Measurements from ENCODE around the gene CINP. TPM values are rescaled to one million over a fixed set of nuclear protein-coding genes. Genes with fewer than 3 reads are reported as not detected.
A peak's percentile ranks its signal among the peaks of the same experiment; 100 is the strongest.

The CINP gene
- total RNA-seq: 23.1 TPM

- peak; percentile 95 for DNase-seq
Observed at GRCh38 chr14:102362545-102363181, at the start of gene CINP, which contains the start of gene TECPR2. Gene CINP (minus strand): TSS chr14:102362890. CDS start chr14:102362851, 39 bp downstream. Gene TECPR2 (plus strand): TSS chr14:102362941. CDS start chr14:102376722, 13,781 bp downstream.

GRCh38 chr14:102408724-102409123, 46.0 kb upstream of the CINP start:
- DNase-seq: no peak

- DNase-seq: no peak
Observed at GRCh38 chr14:102407258-102407657, 44.6 kb upstream of the CINP start.

DNA sequence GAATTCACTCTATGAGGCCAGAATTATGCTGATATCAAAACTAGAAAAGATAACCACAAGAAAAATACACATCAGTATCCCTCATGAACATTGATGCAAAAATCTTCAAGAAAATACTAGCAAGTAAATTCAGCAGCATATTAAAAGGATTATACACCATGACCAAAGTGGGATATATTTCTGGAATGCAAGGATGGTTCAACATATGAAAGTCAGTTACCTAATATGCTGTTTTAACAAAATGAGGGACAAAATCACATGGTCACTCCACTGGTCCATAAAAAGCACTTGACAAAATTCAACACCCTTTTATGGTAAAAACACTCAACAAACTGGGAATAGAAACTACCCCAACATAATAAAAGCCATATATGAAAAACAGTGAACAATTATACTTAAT, 40.3 kb upstream of the CINP start:
- DNase-seq: no peak

DNA sequence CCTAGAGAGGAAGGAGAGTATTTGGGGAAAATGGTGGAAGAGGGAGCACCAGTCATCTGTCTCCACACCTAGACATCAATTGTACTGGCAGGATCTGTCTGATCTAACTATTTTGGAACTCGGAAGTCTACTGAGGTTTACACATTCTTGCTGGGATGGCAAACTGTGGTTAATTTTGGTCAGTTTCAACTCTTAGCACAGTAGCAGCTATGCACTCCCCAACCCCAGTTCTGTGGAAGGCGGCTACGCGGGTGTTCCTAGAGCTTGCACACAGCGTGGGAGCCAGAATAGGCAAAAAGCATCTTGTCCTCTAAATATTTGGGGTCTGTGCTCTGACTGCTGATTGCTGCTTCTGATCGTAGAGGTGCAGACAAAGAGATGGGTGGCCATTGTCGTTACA, 33.8 kb upstream of the CINP start:
- no peak for DNase-seq

DNA sequence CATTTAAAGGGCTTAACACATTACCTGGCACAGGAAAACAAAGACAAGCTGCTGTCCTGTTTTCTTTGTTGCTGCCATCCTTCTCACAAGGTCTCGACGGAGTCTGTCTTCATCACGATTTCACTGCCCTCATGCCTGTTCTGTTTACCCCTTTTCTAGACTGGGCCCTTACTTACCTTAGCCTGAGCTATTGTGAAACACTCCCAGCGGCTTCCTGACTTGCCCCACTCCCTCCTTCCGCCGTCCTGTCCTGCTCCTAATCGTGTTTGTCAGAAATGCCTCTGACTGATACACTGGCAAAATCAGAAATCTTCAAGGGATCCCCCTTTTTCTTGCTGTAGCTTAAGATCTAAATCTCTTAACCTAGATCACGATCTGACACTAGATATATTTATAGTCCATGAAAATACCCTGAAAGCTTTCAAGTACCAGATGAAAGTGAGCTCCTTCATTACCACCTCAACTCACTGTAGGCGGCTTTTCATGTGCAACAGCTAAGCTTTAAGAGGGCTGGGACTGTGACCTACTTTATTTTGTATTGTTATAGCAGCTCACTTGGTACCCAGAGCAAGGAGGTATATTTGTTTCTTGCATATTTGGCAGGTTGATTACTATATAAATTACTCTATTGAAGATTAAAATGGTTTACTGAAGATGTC, 32.2 kb upstream of the CINP start:
- no peak for DNase-seq

DNA sequence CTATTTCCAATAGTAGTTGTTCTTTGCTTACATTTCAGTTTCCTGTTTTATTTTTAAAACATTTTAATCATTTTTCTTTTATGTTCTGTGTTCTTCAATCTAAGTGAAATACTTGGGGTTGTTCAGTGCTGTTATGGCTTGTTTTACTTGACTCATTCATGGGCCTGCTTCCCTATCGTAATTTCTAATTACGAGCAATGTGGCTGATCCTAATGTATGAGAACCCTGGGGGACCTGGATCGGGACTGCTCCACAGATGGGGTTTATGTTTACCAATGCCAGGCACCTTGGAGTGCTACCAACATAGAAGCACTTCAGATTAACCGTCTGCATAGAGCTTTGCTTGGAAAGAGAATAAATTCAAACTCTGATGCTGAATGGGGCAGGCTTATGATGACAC, 29.8 kb upstream of the CINP start:
- no peak for DNase-seq

DNA sequence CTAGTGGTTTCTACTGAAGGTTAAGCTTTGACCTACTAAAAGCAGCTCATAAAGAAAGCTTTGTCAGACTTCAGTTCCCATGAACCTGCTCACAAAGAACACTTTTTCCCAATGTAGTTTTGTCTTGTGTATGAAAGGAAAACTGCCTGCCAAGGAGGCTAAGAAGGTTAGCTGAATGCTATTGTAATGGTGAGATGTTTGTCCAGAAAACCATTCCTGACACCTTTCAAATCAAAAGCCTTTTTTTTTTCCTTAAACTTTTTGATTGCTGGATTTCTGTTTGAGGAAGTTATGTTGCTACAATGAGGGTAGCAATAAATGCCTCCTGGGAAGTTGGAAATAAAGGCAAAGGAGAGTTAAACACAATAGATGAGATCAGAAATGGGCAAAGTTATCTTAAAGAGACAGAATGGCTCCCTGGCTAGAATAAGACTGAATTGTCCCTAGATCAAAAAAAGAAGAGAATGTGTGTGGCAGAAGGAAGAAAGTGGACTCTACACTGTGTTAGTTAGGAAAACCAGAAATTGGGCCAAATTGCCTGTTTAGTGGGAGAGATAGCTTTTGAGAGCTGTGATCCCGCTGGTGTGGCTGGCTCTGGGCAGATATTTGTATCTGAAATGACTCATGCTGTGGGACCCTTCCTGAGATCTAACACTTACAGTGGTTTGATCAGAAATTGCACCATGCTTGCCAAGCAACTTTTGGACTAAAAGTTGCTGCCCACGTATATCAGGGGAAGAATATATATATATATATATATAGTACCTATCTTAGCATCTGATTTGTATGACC, 27.6 kb upstream of the CINP start:
- no peak for DNase-seq

DNA sequence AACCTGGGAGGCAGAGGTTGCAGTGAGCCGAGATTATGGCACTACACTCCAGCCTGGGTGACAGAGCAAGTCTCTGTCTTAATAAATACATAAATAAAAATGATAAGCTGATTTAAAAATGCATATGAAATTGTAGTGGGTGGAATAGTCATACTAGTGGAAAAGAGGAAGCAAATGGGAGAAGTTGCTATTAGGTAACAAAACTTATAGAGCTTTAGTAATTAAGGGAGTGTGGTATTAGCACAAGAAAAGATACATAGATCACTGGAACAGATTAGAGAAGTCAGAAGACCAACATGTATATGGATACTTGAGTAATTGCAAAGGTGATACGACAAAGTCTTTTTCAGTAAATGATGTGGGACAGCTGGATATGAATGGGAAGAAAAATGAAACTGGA, 26.6 kb upstream of the CINP start:
- no peak for DNase-seq

- no peak for DNase-seq
Observed at GRCh38 chr14:102387086-102387485, 24.4 kb upstream of the CINP start.

GRCh38 chr14:102378830-102379229, 16.1 kb upstream of the CINP start:
- no peak for DNase-seq

GRCh38 chr14:102377696-102378095, 15.0 kb upstream of the CINP start:
- DNase-seq: no peak

- DNase-seq: no peak
Observed at GRCh38 chr14:102375119-102375518, 12.4 kb upstream of the CINP start.

GRCh38 chr14:102374264-102374663, 11.6 kb upstream of the CINP start:
- no peak for DNase-seq

DNA sequence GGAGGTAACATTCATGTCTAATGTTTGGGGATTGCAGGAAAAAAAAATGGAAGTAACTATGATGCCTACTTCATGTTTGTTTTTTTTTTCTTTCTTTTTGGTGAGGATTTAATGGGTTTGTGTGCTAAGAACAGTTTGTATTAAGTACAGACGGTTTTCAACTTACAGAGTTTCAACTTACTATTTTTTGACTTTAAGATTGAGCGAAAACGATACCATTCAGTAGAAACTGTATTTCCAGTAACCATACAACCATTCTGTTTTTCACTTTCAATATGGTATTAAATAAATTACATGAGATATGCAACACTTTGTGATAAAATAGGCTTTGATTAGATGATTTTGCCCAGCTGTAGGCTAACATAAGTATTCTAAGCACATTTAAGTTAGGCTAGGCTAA, 10.4 kb upstream of the CINP start:
- no peak for DNase-seq

GRCh38 chr14:102371361-102371760, 8.7 kb upstream of the CINP start:
- DNase-seq: no peak

DNA sequence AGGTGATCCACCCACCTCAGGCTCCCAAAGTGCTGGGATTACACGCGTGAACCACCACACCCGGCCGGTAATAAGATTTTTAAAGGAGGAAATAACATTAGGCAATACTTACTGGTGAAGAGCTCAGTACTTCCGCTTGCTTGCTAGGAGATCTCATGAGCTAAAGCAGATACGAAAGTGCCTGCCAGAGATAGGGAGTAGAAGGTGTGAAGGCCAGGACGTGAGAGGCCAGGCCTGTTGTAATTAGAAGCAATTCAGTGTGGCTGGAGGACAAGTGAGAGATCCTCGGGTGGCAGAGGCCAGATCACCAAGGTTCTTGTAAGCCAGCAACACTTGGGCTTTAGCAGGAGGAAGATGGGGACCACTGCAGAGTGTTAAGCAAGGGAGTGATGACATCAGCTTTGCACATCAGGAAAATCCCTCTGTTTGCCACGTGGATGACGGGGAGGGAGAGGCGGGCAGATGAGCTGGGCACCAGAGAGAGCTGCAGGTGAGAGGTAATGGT, 7.7 kb upstream of the CINP start:
- DNase-seq: no peak

DNA sequence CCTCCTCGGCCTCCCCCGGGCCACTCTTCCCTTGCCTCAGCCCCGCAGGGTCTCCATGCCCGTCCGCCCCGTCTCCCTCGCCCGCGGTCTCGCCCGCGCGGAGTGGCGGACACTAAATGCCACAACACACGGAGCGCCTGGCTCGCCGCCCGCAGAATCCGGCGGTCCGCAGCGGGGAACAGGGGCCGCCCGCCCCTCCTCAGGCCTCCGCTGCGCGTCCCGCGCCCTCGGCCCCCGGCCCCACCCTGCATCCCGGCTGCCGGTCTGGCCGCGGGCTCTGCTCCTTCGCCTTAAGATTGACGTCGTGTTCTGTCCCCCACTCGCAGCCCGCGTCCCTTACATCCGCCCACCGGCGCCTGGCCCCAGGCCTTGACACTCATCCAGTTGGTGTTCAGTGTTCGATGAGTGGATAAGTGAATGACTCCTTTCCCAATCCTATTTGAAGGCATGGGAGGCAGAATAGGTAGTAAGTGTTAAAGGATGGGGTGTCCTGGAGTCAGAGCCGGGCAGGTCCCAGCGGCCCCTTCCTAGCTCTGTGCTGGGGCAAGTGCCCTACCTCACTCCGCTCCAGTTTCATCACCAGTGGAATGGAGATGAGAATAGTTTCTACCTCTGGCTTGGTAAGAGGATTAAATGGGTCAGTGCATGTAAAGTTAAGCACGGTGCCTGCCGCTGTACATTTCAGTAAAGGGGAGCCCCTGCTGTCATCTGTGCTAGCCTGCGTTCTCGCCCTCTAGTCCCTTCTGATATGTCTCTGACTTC, 673 bp upstream of the CINP start:
- no peak for DNase-seq

GRCh38 chr14:102362084-102362483, 606 bp downstream of the CINP start:
- DNase-seq: no peak

- DNase-seq: no peak
Observed at GRCh38 chr14:102360388-102360787, 2.3 kb downstream of the CINP start.

DNA sequence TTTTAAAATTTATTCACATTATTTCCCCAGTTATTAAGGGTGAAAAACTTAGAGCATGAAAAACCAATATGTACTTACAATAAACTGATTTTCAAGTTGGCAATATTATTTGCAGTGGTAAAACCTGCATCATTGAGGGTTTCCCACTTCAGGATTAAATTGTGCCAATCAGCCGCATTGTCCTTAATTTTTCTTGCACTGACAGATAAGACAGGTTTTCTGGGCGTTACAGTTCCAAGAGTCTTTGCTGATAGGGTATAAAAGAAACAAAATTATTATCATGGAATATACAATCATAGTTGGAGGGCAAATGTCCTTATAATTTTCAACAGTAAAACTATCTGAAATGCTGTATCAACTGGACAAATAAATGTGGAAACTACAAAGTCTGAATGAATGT, 3.3 kb downstream of the CINP start:
- no peak for DNase-seq

- DNase-seq: no peak
Observed at GRCh38 chr14:102356280-102356679, 6.4 kb downstream of the CINP start.
